ENCODE data around the gene PNPLA7.
"Not testable (repeated sequence)": the region's sequence is repeated elsewhere in the genome, so short reads cannot be mapped to it uniquely, and the experiment has no call there.

GRCh38 chr9:137511126-137511525, 39.1 kb downstream of the PNPLA7 start:
- not testable (repeated sequence) for TF ChIP-seq SIN3A (IDR thresholded peaks at IDR 0.05; ENCODE audit: borderline replicate concordance, low read depth, low read length); TEAD4 (IDR thresholded peaks at IDR 0.05; ENCODE audit: borderline replicate concordance, insufficient read depth)

Measured in SK-N-SH (cell line).